HG02981 (cell line): ENCODE results near the gene MCM5.
"Not testable (repeated sequence)": the region's sequence is repeated elsewhere in the genome, so short reads cannot be mapped to it uniquely, and the experiment has no call there.

Source experiments
- ATAC-seq: cut with Tn5 transposase; IDR thresholded peaks from one replicate; pipeline ENCODE4 v1.9.1; 2021; ENCODE audit warnings: mild to moderate bottlenecking, moderate library complexity; ENCODE audit not compliant: unreplicated experiment

The MCM5 gene

DNA sequence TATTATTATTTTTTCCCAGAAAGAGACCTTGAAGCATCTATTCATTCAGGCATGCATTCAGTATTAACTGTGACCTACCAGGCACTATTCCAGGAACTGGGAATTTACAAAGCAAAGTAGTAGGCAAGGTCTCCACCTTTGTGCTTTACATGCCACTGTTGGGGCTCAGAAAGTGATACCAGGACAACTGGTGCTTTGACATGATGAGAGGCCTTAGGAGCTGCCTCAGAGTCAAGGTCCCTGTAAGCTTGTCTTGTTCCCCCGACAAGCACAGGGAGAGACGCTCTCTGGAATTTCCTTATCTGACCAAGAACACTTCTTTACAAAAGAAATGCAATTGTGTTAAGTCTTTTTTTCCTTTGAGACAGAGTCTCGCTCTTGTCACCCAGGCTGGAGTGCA is 21.3 kb upstream of the MCM5 start:
- no peak for ATAC-seq

GRCh38 chr22:35379146-35379993 is 20.6 kb upstream of the MCM5 start:
- ATAC-seq: no peak

DNA sequence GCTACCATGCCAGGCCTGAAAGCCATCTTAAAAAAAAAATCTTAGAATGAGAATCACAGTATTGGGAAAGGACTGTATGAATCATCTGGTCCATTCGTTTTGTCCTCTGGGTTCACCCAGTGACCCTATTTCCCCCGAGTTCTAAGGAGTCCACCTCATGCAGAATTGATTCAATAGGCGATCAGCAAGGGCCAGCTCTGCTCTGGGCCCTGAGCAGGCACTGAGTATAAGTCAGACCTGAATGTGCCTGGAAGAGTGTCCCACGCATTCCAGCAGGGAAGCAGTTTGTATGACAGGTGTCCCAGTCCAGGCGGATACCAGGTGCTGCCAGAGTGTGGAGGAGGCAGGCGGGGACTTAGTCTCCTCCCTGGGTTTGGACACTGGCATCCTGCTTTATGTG is 19.9 kb upstream of the MCM5 start:
- ATAC-seq: no peak

- ATAC-seq: no peak
Observed at GRCh38 chr22:35380537-35381423, 19.2 kb upstream of the MCM5 start, which contains the start of gene HMOX1. Gene HMOX1, plus strand, starts transcription at chr22:35381096. Its CDS starts 78 bp downstream, at chr22:35381174.

DNA sequence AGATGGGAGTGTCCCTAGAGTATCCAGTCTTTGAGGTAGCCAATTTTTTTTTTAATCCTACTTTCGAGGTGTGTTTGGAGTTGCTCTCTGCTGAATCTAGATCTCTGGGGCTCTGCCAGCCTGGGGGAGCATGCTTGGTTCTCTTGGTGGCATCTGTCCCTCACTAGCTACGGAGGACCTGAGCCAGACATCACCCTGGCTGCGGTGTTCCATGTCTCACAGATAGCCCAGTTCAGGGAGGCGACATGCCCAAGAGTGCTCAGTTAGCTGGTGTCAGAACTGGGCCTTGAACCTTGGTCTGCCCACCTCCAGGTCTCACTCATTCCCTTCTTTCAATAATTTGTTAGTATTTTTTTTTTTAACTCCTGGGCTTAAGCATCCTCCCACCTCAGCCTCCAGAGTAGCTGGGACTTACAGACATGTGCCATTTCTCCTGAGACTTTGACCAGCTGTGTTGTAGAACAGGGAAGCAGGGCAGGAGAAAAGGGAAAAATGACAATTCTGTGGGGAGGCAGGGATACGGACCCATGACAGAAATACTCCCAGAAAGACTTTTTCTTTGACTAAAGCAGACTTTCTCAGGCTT is 18.4 kb upstream of the MCM5 start:
- no peak for ATAC-seq

GRCh38 chr22:35383679-35384071 is 16.3 kb upstream of the MCM5 start:
- ATAC-seq: no peak

GRCh38 chr22:35384527-35384926 is 15.4 kb upstream of the MCM5 start:
- ATAC-seq: no peak

DNA sequence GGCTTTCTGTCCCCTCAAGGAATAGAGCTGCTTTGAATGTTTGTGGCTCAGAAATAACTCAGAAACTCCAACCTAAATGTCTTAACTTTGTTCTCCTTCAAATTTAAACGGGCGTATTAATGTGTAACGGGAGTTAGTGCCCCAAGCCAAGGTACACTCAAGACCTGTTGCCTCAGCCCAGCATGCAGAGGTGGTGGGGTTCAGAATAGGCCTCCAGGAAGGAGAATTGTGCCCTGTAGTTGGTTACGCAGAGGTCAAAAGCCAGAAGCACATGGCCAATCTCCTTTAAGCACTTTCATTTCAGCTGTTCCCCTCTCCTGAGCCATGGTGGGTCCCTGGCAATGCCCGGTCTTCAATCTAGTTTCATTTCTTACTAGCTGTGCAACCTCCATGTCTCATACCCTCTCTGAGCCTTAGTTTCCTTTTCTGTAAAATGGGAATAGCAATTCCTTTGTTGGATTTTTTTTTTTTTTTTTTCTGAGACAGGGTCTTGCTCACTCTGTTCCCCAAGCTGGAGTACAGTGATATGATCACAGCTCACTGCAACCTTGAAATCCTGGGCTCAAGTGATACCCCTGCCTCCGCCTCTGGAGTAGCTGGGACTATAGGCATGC is 14.9 kb upstream of the MCM5 start:
- ATAC-seq: no peak

GRCh38 chr22:35386670-35387288 is 13.2 kb upstream of the MCM5 start:
- no peak for ATAC-seq

- no peak for ATAC-seq
Observed at GRCh38 chr22:35390933-35391332, 9.0 kb upstream of the MCM5 start.

DNA sequence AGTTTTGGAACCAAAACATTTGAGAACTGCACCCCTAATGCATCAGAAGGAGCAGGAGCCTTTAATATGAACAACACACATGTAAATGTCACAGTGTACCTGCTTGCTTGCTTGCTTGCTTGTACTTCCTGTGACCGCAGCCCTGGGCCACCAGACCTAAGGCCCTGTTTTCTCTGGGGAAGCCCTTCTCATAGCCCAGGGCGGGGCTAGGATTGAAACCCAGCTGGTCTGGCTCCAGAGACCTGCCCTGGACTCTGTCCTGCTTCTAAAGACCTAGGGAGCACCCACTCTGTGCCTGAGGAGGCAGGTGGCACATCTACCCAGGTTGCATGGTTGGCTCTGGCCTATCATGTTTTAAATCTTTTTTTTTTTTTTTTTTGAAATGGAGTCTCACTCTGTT is 7.6 kb upstream of the MCM5 start:
- no peak for ATAC-seq

- ATAC-seq: no peak
Observed at GRCh38 chr22:35393116-35394010, 6.6 kb upstream of the MCM5 start.

GRCh38 chr22:35394011-35394312 is 6.0 kb upstream of the MCM5 start:
- ATAC-seq: no peak

- no peak for ATAC-seq
Observed at GRCh38 chr22:35394810-35395563, 5.0 kb upstream of the MCM5 start.

- not testable (repeated sequence) for ATAC-seq
Observed at GRCh38 chr22:35396622-35397021, 3.3 kb upstream of the MCM5 start.

- no peak for ATAC-seq
Observed at GRCh38 chr22:35397095-35397904, 2.6 kb upstream of the MCM5 start.

GRCh38 chr22:35398591-35398973 is 1.4 kb upstream of the MCM5 start:
- no peak for ATAC-seq

- ATAC-seq: no peak
Observed at GRCh38 chr22:35399114-35399677, 744 bp upstream of the MCM5 start.
